DOHH2 (cell line): Measurements from ENCODE around the gene CA12.

Experiments used
- EZH2phosphoT487 ChIP-seq: fragments of 200-600 bp; sonication (generic); IDR thresholded peaks from 2 replicates; pipeline ENCODE4 v1.6.1; 2017; ENCODE audit warnings: borderline replicate concordance, mild to moderate bottlenecking, antibody characterized with exemption, low read length, moderate library complexity, mixed read lengths
- TF ChIP-seq, protein P1 (sequence below): fragments of 200-600 bp; sonication (generic); IDR thresholded peaks from one replicate; pipeline ENCODE4 v1.5.1; 2014; ENCODE audit warnings: antibody characterized with exemption, mild to moderate bottlenecking, low read depth, low read length; ENCODE audit not compliant: poor library complexity, severe bottlenecking

DNA sequence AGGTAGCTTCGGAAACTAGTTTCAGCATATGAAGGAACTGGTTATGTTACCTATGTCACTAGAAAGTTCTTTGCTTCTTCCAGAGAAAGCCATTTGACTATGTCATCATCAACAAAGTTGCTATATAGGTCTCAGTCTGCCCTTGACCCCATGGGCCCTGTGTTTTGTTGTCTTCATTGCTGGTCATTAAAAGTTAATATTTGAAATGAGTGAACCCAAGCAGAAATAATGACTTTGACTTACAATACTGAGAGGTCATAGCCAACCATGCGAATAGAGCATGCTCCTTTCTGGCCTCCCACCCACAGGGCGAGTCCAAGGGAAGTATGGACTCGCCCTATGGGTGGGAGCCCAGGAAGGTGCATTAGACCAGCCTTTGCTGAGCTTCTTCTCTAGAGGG lies 63.3 kb downstream of the CA12 start:
- TF ChIP-seq, protein P1, sequence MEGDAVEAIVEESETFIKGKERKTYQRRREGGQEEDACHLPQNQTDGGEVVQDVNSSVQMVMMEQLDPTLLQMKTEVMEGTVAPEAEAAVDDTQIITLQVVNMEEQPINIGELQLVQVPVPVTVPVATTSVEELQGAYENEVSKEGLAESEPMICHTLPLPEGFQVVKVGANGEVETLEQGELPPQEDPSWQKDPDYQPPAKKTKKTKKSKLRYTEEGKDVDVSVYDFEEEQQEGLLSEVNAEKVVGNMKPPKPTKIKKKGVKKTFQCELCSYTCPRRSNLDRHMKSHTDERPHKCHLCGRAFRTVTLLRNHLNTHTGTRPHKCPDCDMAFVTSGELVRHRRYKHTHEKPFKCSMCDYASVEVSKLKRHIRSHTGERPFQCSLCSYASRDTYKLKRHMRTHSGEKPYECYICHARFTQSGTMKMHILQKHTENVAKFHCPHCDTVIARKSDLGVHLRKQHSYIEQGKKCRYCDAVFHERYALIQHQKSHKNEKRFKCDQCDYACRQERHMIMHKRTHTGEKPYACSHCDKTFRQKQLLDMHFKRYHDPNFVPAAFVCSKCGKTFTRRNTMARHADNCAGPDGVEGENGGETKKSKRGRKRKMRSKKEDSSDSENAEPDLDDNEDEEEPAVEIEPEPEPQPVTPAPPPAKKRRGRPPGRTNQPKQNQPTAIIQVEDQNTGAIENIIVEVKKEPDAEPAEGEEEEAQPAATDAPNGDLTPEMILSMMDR: no peak
- TF ChIP-seq EZH2phosphoT487: no peak
